Germinal center (tissue), 1 donor: ENCODE results near the gene CYP11A1.

Experiments
- DNase-seq: peaks from one replicate; pipeline ENCODE4 v3.0.0; 2012; ENCODE audit warnings: mixed read lengths, low spot score

CYP11A1 gene

GRCh38 chr15:74320352-74321247 lies 46.8 kb downstream of the CYP11A1 start:
- DNase-seq: no peak

DNA sequence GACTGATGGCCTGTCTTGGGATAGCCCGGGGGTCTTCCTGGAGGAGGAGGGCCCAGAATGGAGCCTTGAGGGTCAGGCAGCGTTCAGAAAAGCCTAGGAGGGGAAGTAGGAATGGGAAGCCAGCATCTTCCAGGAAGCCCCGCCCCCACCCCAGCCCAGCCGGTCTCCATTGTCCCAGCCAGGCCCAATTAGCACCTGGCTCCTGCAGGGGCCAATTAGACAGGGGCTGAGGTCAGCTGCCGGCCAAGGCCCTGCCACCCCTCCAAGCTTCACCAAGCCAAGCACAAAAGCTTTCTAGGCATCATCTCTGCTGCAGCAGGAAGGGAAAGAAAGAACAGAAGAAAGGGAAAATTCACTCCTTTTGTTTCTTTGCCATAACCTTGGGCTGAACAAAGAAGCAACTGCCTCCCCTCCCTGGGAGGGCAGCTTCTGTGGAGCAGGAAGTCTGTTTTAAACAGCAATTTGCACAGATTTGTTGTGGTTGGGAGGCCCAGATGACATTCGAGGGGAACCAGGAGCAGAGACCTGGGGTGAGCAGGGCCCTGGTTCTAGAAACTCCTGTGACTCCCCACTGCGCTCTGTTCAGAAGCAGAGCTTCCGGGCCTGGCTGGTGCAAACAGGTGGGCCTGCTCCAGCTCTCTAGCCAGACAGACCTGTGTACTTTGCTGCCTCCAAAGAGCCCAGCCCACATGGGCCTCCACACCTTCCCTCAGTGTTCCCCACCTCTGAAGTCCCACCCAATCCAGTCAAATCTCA lies 47.7 kb downstream of the CYP11A1 start:
- DNase-seq: no peak

DNA sequence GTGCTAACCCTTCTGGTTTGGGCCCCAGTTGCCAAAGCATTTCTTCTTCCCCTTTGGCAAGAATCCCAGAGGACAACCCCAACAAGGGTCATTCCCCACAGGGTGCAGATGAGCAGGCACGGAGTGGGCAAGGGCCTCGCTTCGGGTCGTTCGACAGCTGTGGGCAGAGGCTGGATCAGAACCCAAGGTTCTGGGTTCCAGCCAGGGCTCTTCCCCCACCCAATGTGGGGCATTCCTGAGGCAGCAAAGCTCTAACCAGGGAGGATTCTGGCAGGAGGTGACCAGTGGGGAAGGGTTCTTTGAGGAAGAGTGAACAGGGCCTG lies 48.3 kb downstream of the CYP11A1 start:
- no peak for DNase-seq

GRCh38 chr15:74318376-74319137 lies 48.9 kb downstream of the CYP11A1 start:
- DNase-seq: no peak

DNA sequence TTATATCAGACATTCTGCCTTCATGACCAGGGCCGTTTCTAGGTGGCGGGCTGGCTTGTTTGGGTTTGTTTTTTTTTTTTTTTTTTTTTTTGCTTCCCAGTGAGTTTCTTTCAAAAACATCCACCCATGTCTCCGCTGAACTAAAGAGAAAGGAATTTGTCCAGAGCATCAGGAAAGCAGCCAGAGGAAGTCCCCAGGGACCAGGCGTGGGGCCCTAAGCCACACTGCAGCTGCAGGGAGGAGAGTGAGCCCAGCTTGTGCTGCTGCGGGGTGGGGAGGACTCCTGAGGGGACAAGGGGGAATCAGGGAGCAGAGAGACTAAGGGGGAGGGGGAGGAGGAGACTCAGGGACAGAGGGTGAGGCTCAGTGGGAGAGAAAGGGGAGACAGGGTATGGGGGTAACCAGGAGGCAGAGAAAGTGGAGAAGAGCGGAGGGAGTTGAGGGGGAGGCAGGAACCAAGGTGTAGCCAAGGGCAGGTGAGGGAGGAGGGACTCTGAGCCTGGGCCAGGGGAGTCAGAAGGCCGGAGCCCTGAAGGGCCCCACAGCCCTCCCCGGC lies 49.5 kb downstream of the CYP11A1 start:
- no peak for DNase-seq

DNA sequence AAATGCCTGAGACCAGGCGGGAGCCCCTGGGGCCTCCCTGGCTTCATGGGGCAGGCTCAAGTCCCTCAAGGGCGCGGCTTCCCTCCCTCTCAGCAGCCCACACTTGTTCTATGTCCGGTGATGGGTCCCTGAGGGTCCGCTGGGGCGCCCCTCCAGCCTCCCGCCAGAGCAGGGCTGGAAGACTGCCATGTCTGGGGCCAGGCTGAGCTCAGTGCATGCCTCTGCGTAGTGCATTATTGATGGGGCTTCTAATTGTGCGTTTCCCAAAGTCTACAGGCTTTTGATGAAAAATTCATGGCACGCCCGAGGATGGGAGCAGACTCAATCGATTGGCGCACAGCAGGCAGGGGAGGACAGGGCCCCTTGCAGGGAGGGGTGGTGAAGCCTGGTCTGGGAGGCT lies 51.3 kb downstream of the CYP11A1 start:
- no peak for DNase-seq

DNA sequence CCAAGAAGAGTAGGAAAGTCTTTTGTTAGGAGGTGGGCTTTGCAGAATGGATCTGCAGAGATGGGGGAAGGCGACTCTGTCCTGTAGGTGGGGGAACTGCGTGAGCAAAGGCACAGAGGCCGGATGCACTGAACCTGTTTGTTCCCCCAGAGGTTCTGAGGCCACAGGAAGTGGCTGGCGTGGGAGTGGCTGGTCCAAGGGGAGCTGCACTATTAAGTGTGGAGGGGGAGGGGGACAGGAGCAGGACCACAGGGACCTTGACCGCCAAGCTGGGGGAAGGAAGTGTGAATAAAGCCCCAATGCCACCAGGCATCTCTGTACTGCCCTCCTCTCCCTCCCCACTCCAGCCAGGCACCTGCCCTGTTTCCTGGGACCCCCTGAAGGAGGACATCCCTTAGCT lies 51.8 kb downstream of the CYP11A1 start:
- no peak for DNase-seq

GRCh38 chr15:74314795-74315438 lies 52.5 kb downstream of the CYP11A1 start:
- no peak for DNase-seq

DNA sequence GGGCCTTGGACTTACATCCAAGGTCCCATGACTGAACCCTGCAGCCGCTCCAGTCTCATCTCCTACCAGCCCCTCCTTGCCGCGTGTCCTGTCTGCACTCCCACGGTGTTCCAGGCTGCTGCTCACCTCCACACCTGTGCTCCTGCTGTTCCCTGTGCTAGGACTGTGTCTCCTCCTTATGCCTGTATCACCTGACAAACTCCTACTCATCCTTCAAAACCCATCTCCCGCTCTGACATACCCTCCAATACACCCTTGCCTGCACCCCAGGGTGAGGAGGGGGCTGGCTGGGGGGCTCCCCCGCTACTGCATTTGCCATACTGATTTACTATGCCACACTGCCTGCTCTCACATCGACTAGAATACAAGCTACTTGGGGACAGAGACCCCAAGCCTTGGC lies 53.6 kb downstream of the CYP11A1 start:
- DNase-seq: no peak

GRCh38 chr15:74312445-74313007 lies 54.9 kb downstream of the CYP11A1 start:
- DNase-seq: no peak

DNA sequence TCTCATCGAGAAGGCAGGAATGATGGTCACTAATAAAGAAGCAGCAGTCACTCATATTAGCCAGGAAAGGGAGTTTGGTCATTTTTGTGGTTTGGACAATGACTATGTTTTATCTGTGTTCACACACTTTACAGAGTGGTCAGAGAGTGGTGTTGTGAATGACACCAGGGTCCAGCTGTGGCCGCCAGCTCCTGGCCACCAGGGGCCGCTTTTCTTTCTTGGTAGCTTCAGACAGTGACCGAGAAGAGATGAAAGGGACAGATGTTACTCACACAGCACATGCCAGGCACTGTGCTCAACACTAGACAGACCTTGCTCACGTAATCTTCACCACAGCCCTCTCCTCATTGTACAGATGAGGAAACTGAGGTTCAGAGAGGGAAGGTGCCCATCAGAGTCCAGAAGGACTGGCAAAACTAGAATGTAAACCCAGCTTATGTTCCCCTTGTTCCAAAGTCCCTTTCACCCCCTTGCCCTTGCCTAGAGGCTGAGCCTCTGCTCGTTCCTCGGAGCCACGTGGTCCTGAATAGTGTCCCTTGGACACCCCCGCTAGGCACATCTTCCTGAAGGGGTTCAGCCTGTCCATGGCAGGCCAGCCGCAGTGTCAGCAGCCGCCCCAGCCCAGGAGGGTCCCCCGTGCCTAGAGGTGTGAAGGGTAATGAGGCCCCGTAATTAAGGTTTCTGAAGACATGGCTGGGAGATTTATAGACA lies 55.6 kb downstream of the CYP11A1 start:
- DNase-seq: no peak

DNA sequence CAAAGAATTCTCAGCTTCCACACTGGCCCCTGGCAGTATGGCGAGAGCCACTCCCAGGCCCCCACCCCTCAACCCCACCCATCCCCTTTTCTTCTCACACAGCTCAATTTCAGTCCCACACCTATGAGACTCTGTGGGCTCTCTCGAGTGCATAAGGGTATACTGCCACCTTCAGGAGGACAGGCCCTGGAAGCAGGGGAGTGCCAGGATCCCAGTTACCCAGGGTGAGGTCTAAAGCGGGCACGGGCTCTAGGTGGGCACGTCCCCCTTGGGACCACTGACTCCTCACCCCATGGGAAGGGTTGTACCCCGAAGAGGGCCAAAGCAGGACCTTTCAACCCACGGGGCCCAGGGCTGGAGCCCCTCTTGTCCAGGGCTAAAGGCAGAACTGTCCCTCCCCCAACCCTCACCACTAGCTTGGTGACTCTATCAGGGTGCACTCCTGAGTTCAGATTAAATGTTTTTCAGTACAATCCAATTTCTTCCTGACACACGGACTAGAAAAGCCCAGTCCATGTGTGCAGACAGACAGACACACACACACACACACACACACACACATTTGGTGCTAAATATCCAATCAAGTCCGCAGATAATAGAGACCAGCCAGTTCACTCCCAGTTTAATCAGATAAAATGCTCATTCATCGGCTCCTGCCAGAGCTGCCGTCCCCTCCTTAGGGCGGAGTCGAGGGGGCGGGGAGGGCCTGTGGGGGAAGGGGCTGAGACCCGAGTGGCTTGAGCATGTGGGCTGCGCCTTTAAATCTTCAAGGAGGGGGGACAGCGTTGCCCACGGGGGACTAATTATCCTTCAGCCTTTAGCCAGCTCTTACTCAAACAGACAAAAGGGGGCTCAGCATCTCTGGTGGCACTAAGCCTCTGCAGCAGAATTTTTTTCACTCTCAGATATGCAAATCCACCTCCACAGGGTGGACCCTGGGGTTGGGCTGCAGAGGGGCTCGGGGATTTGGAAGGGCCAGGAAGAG lies 59.3 kb downstream of the CYP11A1 start:
- peak; percentile 34 for DNase-seq

- no peak for DNase-seq
Observed at GRCh38 chr15:74306781-74307217, 60.6 kb downstream of the CYP11A1 start.

- DNase-seq: no peak
Observed at GRCh38 chr15:74305687-74306086, 61.8 kb downstream of the CYP11A1 start.

DNA sequence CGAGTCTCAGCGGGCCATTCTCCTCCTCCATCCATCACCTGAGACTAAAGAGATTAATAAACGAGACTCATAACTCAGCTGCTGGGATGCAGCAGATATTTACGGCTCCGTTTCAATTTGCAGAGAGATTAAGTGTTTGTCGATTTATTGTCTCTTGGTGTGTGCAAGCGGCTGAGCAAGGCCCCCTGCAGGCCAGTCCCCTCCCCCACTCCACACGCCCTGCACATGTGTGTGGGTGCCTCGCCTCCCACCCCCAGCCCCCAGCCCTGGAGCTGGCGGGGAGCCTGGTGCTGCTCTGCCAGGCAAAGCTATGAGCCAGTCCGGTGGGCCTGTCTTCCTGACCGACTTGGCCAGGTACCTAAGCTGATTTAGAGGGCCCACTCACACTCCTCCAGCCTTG lies 63.0 kb downstream of the CYP11A1 start:
- no peak for DNase-seq

GRCh38 chr15:74303741-74304309 lies 63.6 kb downstream of the CYP11A1 start:
- no peak for DNase-seq

DNA sequence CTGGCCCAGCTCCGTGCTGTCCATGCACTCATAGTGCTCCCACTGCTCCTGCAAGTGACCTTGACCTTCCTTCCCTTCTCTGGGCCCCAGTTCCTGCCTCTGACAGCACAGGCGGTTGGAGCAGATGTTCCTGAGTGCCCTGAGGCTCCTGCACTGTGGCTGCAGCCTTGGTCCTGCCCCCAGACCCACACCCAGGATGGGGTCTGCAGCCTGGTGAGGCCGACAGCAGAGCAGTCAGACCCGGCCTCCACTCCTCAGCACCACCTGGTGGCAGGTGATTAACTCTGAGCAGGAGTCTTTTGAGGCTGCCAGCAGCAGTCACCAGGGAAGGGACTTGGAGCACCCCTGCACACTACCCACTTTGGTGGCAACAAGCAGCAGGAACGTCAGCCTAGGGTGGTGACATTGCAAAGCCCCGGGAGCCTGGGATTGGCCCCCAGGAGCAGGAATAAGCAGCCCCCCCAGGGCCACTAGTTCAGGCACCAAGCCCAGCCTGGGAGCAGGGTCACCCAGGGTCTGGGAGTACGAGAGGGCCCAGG lies 64.6 kb downstream of the CYP11A1 start:
- DNase-seq: peak; percentile 48

DNA sequence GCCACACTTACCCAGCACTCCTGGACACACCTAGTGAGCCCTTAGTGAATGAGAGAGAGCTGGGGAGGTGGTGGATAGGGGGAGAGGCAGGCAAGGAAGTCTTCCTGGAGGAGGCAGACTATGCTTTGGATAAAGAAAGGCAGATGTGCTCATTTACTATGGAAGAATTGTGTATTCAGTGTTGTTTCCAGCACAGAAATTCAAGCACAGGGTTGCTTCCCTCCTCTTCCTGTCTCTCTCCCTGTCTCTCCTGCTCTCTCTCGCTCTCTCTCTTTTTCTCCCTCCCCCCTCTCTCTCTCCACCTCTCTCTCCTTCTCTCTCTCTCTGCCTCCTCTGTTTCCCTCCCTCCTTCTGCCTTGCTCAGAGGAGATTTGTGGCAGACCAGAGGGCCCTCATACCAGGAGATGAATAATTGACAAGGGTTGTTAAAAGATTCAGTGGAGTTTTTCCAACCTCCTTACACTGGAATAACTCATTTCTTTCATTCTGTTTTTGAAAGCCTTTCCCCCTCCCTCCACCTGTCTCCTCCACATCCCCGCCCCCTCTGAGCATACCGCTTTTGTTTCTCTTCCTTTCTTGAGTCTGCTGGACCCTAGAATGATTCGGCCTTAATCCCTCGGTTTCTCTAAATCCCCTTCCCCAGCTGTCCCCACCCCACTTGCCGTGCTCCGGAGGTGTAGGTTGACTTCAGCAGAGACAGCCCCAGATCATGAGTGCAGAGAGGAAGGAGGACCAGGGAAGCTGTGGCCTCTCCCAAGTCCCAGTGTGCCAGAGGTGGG lies 65.7 kb downstream of the CYP11A1 start:
- no peak for DNase-seq
